Raji (cell line): ENCODE results near the gene DIPK1A.

Experiments
- POLR2A ChIP-seq: IDR thresholded peaks from 2 replicates; pipeline ENCODE4 v1.6.1; 2011; ENCODE audit warnings: low read depth, low read length, control low read depth; ENCODE audit not compliant: insufficient read depth

The DIPK1A gene

DNA sequence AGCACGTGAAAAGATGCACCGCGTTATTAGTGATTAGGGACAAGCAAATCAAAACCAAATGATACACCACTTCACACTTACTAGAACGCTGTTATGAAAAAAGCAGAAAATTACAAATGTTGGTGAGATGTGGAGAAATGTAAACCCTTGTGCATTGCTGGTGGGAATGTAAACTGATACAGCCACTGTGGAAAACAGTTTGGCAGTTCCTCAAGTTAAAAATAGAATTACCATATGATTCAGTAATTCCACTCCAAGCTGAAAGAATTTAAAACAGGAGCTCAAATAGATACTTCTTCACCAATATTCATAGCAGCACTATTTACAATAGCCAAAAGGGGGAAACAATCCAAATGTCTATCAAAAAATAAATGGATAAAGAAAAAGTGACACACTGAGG lies 166.1 kb downstream of the DIPK1A start:
- no peak for TF ChIP-seq POLR2A

GRCh38 chr1:92792340-92792782 lies 168.9 kb downstream of the DIPK1A start:
- TF ChIP-seq POLR2A: no peak
